B cell (primary cell): Measurements from ENCODE around the gene YPEL3.

ENCODE experiments used
- EZH2 ChIP-seq: IDR thresholded peaks from 2 replicates; pipeline ENCODE4 v1.6.1; 2012; ENCODE audit warnings: borderline replicate concordance, low read depth, mild to moderate bottlenecking, moderate library complexity, low read length; ENCODE audit not compliant: insufficient read depth, poor library complexity, severe bottlenecking
- TF ChIP-seq, protein P1 (sequence below): fragments of 200-600 bp; IDR thresholded peaks from one replicate; pipeline ENCODE4 v1.8.0; 2022; ENCODE audit warnings: antibody characterized with exemption, mild to moderate bottlenecking

DNA sequence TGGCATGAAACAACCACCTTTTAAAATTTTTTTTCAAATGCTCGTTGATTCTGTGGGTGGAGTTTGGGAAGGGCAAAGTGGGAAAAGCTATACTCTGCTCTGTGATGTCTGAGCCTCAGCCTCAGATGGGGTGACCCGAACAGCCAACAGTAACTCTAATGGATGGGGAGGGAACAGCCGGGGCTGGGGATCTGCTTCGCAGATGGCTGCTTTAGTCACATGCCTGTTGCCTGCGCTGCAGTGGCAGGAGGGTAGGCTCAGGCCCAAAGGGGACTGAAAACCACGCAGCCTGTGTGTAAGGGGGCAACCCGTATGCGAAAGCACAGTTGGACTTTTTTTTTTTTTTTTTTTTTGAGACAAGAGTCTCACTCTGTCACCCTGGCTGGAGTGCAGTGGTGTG, 41.9 kb upstream of the YPEL3 start:
- TF ChIP-seq, protein P1, sequence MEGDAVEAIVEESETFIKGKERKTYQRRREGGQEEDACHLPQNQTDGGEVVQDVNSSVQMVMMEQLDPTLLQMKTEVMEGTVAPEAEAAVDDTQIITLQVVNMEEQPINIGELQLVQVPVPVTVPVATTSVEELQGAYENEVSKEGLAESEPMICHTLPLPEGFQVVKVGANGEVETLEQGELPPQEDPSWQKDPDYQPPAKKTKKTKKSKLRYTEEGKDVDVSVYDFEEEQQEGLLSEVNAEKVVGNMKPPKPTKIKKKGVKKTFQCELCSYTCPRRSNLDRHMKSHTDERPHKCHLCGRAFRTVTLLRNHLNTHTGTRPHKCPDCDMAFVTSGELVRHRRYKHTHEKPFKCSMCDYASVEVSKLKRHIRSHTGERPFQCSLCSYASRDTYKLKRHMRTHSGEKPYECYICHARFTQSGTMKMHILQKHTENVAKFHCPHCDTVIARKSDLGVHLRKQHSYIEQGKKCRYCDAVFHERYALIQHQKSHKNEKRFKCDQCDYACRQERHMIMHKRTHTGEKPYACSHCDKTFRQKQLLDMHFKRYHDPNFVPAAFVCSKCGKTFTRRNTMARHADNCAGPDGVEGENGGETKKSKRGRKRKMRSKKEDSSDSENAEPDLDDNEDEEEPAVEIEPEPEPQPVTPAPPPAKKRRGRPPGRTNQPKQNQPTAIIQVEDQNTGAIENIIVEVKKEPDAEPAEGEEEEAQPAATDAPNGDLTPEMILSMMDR, result no peak
- TF ChIP-seq EZH2, result no peak
